ENCODE measurements around the gene LY6G5C.

Gene LY6G5C

DNA sequence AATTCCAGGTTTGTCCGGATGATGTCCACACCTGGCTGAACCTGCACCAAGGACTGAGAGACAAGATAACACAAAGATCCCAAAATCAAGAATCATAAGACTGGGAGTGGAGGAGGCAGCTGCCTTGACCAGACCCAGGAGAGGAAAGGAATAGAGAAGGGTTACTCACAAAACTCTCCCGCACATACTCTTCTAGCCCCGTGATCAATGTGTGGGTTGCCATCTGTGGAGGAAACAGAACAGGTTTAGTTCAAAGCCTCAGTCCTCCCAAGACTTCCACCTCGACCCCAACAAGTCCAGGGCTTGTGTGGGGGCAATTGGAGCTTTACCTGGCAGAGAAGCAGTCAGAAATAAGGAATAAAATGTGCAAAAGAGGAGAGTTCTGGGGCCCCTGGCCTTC, 39.5 kb downstream of the LY6G5C start:
- DNase-seq (ENCODE audit: low read depth in 2 of 2), result no peak

DNA sequence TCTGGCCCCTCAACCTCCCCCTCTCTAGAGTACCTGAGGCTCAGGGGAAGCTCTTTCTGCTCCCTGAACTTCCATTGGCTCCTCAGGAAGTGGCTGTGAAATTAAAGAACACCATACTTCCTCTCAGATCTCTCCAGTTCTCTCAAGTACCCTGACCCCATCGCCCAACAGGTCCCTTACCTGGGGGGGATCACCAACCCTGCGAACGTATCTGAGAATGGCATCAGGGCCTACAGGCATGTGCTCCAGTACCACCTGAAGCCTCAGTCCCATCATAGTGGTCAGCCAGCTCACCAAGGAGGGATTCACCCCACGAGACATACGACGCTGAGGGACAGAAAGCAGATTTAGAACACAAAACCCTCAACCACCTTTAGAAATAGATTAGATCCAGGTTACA, 40.3 kb downstream of the LY6G5C start:
- DNase-seq (ENCODE audit: low read depth in 2 of 2), result no peak

DNA sequence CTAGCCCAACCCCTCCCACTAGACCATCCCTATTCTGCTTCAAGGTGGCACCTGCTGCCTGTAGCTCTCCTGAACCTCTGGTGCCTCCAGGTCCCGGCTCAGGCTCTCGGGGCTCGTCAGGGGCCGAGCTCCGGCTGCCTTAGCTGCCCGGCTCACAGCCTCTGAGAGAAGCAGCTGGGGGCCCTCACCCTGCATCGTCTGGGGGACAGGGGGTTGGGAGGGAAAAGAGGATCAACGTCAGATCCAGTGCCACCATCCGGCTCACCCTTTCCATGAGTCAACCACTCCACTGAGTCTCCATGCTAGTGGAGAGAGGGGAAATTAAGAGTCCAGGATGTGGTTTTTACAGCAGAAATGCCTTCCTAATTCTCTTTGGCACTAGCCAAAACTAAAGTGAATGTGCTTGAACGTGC, 41.4 kb downstream of the LY6G5C start:
- no peak for DNase-seq (ENCODE audit: low read depth in 2 of 2)

DNA sequence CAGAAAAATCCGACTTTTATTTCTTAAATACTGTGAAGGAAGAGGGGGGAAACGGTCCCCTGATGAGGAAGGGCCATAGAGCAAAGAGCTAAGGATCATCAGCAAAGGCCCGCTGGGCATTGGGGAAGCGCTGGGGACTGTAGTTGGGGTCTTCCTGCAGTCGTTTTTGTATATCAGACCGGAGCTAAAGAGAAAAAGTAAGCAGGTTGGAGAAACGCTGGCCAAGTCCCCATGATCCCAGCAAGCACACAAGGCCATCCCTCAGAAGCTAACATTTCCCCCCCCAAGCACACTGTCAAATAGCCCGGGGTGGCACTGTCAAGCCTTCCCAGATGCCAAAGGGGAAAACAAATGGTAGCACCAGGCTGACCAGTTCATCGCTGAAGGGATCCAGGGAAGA, 41.8 kb downstream of the LY6G5C start:
- no peak for DNase-seq (ENCODE audit: low read depth in 2 of 2)

DNA sequence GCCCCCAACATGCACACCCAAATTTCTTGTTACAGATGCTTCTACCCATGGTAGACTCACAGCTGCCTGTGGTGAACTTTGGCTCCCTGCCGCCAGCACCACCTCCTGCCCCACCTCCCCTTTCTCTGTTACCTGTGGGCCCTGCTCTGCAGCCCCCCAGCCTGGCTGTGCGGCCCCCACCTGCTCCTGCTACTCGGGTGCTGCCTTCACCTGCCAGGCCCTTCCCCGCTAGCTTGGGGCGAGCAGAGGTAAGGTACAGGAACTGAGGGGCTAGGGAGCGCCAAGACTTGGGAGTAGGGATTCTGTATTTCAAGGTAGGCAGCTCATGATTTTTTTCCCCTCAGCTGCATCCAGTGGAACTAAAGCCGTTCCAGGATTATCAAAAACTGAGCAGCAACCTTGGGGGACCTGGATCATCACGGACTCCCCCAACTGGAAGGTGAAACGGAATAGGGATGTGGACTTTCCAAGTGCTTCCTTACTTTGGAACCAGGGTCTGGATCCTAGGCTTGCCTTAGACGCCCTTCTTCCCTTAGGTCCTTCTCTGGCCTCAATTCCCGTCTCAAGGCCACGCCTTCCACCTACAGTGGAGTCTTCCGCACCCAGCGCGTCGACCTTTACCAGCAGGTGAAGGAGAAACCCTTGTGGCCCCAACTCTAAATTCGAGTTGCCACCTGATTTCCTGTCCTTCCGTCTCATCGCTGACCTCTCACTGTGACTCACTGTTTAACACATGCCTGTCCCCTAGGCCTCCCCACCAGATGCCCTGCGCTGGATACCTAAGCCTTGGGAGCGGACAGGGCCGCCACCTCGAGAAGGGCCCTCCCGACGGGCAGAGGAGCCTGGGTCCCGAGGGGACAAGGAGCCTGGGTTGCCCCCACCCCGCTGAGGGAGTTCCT, 43.9 kb downstream of the LY6G5C start:
- no peak for DNase-seq (ENCODE audit: low read depth in 2 of 2)

DNA sequence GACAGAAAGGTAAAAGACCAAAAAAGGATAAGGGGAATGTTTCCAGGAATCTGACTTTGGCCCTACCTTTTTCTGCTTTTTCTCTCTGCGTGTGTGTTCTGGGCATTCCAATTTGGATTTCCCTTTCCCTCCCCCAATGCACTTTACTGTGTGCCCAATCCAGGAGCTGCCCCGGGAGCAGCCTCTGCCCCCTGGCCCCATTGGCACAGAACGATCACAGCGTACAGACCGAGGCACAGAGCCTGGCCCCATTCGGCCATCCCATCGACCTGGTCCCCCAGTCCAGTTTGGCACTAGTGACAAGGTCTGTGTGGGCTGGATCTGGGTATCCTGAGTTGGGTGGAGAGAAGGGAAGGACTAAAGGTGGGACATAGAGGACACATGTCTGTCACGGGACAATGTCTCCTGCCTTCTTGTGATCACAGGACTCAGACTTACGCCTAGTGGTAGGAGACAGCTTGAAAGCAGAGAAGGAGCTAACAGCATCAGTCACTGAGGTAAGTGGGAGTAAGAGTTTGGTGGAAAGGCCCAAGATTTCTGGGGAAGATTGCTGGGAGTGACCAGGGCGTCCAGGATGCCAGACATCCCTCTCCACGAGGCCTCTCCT, 45.8 kb downstream of the LY6G5C start:
- DNase-seq (ENCODE audit: low read depth in 2 of 2), result no peak

DNA sequence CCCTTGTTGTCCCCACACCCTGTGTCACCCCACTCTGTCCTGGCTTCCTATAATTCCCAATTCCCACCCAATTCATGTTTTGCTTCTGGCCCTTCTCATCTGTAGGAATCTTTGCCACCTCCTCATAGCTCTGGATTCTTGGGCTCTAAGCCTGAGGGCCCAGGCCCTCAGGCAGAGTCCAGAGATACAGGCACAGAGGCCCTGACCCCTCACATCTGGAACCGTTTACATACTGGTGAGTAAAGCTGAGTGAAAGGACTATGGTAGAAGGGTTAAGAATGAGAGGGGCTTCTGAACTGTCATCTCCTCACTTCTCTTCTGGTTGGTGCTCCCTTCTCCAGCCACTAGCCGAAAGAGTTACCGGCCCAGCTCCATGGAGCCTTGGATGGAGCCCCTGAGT, 46.7 kb downstream of the LY6G5C start:
- DNase-seq (ENCODE audit: low read depth in 2 of 2), result no peak

DNA sequence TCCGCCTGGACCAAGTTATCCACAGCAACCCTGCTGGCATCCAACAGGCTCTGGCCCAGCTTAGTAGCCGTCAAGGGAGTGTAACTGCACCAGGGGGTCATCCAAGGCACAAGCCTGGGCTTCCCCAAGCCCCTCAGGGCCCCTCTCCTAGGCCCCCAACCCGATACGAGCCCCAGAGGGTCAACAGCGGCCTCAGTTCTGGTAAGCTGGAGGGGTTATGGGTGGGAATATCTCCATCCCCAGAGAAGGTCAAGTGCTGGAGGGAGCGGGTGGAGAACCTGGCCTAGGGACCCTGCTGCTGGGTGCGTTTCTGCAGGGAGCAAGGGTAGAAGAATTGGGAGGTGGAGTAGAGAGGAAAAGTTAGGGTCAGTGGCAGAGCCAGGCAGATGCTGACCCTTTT, 47.4 kb downstream of the LY6G5C start:
- DNase-seq (ENCODE audit: low read depth in 2 of 2), result no peak

DNA sequence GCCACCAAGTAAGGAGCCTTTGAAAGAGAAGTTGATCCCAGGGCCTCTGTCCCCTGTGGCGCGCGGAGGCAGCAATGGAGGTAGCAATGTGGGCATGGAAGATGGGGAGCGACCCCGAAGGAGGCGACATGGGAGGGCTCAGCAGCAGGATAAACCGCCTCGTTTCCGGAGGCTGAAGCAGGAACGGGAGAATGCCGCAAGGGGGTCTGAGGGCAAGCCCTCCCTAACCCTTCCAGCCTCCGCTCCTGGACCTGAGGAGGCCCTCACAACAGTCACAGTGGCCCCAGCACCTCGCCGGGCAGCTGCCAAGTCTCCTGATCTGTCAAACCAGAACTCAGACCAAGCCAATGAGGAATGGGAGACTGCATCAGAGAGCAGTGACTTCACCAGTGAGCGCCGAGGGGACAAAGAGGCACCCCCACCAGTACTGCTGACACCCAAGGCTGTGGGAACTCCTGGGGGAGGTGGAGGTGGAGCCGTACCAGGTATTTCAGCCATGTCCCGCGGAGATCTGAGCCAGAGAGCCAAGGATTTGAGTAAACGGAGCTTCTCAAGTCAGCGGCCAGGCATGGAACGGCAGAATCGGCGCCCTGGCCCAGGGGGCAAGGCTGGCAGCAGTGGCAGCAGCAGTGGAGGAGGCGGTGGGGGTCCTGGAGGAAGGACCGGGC, 48.5 kb downstream of the LY6G5C start:
- no peak for DNase-seq (ENCODE audit: low read depth in 2 of 2)

DNA sequence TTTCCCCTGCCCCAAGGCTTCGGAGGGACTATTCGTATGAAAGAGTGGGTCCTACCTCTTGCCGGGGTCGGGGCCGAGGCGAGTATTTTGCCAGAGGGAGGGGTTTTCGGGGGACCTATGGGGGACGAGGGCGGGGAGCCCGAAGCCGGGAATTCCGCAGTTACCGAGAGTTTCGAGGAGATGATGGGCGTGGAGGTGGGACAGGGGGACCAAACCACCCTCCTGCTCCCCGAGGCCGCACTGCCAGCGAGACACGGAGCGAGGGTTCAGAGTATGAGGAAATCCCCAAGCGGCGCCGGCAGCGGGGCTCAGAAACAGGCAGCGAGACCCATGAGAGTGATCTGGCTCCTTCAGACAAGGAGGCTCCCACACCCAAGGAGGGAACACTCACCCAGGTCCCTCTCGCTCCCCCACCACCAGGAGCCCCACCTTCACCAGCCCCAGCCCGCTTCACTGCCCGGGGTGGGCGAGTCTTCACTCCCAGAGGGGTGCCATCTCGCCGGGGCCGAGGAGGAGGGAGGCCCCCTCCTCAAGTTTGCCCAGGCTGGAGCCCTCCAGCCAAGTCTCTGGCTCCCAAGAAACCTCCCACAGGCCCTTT, 49.1 kb downstream of the LY6G5C start:
- DNase-seq (ENCODE audit: low read depth in 2 of 2), result no peak

DNA sequence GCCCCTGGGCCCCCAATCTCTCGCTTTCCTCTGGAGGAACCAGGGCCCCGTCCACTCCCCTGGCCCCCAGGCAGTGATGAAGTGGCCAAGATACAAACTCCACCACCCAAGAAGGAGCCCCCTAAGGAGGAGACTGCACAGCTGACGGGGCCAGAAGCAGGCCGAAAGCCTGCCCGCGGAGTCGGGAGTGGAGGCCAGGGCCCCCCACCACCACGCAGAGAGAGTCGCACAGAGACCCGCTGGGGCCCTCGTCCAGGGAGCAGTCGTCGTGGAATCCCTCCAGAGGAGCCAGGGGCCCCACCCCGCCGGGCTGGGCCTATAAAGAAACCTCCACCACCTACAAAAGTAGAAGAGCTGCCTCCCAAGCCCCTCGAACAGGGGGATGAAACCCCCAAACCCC, 49.7 kb downstream of the LY6G5C start:
- DNase-seq (ENCODE audit: low read depth in 2 of 2), result no peak

DNA sequence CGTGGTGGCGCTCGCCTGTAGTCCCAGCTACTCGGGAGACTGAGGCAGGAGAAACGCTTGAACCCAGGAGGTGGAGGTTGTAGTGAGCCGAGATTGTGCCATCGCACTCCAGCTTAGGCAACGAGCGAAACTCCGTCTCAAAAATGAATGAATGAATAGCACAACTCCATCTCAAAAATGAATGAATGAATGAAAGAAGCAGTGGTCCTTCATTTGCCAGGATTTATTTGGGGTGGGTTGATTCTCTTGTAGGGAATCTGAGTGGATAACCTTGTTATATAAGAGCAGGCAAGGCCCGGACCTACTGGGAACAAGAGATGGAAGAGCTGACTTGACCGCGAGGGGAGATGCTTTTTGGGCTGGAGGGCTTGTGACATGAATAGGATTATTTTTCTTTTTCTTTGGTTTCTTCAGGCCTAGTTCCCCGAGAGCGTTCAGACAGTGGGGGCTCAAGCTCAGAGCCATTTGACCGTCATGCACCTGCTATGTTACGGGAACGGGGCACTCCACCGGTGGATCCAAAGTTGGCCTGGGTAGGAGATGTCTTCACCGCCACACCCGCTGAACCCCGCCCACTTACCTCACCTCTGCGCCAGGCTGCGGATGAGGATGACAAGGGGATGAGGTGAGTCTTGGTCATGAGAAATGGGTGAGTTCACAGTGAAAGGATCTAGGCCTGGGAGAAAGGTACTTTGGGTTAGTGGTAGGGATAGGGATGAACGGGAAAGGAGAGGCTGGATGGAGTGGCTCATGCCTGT, 50.5 kb downstream of the LY6G5C start:
- no peak for DNase-seq (ENCODE audit: low read depth in 2 of 2)

DNA sequence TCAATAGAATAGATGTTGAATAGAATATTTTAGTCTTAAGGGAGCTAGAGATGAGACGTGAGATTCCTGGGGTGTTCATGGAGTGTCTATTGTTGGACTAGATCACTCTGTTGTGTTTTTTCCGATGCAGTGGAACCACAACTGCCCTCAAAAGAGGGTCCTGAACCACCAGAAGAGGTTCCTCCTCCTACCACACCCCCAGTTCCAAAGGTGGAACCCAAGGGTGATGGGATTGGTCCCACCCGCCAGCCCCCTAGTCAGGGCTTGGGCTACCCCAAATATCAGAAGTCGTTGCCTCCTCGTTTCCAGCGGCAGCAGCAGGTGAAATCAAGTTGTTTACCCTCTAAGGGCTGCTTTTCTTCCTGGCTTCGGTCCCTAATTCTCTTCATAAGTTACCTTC, 51.9 kb downstream of the LY6G5C start:
- DNase-seq (ENCODE audit: low read depth in 2 of 2), result no peak

DNA sequence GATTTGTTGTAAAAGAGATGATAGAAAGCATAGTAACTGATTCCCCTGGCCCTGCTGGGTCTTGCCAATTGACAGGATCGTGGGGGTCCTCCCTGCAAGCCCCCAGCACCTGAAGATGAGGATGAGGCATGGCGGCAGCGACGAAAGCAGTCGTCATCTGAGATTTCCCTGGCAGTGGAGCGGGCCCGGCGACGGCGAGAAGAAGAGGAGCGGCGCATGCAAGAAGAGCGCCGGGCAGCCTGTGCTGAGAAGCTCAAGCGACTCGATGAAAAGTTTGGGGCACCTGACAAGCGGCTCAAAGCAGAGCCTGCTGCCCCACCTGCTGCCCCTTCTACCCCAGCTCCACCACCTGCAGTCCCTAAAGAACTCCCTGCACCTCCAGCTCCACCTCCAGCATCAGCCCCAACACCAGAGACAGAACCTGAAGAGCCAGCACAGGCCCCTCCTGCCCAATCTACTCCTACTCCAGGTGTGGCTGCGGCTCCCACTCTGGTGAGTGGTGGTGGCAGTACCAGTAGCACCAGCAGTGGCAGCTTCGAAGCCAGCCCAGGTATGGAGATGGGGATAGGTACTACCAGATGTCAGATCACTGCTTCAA, 53.1 kb downstream of the LY6G5C start:
- DNase-seq (ENCODE audit: low read depth in 2 of 2), result no peak

DNA sequence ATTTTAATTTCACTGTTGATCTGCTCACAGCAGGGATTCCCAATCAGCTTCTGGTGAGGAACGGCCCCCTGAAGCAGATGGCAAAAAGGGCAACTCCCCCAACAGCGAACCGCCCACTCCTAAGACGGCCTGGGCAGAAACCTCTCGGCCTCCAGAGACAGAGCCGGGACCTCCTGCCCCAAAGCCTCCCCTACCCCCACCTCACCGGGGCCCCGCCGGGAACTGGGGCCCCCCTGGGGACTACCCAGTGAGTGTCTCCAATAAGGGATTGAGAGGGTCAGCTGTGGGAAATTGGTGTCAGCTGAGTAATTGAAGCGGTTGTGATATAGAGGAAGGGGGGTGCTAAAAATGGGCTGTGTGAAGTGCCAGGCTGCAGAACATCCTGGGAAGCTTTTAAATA, 53.9 kb downstream of the LY6G5C start:
- no peak for DNase-seq (ENCODE audit: low read depth in 2 of 2)

Measured in stimulated activated CD8-positive, alpha-beta memory T cell treated with anti-CD3 and anti-CD28 coated beads, Interleukin-7, amount 100 ng/mL, for 1 hour (primary cell).